Embryonic facial prominence (tissue), 1 donor: ENCODE results near the gene NBPF1.
A peak's percentile ranks its signal among the peaks of the same experiment; 100 is the strongest.
"Not testable (repeated sequence)": the region's sequence is repeated elsewhere in the genome, so short reads cannot be mapped to it uniquely, and the experiment has no call there.

Experiments
- DNase-seq: peaks from one replicate; pipeline ENCODE4 v3.0.0-alpha.2; 2016; ENCODE audit errors: extremely low spot score

NBPF1 gene

DNA sequence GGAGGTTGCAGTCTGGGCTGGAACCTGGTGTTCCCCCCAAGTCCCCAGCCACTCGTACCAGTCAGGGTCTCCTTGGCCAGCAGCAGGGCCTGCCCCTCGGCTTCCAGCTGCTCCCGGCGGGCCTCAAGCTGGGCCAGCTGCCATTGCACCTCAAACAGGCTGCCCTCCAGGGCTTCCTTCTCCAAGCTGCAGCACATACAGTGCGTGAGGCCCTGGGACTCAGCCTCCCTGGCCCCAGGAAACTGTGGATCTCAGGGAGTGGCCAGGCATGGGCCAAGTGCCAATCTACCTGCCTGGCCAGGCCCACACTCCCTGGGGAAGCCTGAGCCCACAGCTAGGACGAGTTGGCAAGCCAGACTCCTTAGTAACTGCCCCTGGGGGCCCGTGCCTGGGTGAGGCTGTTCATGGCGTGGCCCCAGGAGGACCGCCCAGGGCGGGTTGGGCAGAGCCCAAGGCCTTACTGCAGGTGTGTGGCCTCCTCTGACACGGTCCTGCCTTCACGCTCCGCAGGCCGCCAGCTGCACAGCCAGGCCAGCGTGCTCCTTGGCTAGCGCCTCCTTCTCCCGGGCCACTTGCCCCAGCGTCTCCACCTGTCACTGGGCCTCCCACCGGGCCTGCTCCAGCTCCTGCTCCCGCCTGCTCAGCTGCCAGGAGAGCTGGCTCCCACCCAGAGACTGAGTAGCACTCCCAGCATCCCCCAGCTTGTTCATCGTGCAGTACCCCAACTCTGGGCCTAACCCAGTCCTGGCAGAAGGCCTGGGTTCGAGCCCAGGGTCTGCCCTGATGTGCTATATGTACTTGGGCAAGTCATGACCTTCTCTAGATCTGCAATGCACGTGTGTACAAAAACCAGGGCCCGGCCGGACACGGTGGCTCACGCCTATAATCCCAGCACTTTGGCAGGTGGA, 10.7 kb upstream of the NBPF1 start:
- not testable (repeated sequence) for DNase-seq

DNA sequence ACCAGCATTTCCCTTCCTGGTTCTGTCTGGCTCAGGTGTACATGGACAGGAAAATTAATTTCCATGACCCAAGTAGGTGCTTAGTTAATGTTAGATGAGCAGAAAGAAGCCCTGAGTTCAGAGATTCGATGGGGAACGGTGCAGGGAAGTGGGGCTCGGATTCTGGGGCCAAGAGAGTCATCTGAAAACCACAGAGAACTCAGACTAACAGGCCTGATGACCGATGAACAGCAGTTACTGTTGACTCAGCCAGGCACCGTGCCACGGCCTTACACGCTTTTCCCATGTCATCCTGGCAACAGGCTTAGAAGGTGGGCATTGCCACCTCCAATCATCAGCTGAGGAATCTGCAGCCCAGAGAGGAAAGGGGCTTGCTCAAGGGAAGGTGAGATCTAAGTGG, 10.0 kb upstream of the NBPF1 start:
- DNase-seq, result not testable (repeated sequence)

GRCh38 chr1:16621681-16622315, 8.4 kb upstream of the NBPF1 start:
- not testable (repeated sequence) for DNase-seq

- no peak for DNase-seq
These were observed 7.9 kb upstream of the NBPF1 start for GRCh38 chr1:16621300-16621658.

DNA sequence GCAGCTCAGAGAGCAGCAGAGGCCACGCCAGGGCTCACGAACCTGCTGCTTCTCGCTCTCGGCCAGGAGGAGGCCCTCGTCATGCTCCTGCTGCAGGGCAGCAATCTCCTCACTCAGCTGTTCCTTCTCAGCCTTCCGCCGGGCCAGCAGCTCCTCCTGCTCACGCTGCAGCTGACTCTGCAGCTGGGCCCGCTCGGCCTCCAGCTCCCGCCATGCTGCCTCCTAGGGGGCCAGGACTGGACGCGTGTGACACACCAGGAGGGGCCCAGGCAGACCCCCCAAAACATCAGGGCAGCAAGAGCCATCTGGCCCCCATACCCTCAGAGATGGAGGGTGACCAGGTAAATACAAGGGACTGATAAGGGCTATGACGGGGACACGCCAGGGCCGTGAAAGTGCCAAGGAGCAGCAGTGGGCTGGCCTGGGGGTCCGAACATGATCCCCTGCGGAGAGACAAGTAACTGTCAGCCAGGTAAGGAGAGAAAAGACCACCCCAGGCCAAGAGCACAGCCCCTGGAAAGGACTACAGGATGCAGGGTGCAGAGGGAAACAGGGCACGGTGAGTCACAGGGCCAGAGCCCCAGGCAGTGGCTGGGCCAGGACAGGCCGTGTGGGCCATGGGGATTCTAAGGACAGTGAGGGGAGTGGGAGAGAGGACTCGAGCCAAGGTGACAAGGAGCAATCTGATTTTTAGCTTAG, 6.6 kb upstream of the NBPF1 start:
- DNase-seq, result not testable (repeated sequence)

GRCh38 chr1:16618719-16619118, 5.4 kb upstream of the NBPF1 start:
- no peak for DNase-seq

GRCh38 chr1:16617778-16618580, 4.6 kb upstream of the NBPF1 start:
- DNase-seq, result no peak

DNA sequence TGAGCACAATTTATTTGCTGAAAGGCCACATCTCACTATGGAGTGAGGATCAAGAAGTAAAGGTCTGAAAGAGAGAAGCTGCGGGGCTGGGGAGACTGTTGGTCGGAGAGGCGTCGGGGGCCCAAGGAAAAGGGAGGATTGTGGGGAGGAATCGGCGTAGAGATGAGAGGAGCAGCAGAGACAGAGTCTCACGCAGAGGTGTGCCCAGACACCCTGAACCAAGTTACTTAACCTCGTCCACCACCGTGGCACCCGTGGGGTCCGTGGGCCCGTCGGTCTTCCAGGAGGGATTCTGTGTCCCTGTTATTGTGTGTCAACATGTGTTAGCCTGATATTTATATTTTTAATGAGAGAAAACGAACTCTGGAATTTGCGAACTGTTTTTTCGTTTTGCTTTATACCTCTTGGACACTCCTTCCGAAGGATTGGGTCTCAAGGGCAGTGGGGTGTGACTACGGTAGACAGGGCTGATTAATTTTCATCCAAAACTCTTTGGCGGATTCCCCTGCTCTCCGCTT, 3.8 kb upstream of the NBPF1 start:
- DNase-seq, result no peak

GRCh38 chr1:16615253-16616252, 2.2 kb upstream of the NBPF1 start:
- DNase-seq, result no peak

GRCh38 chr1:16614361-16615252, 1.2 kb upstream of the NBPF1 start:
- no peak for DNase-seq

GRCh38 chr1:16612332-16613172, 812 bp downstream of the NBPF1 start:
- peak; percentile 81 for DNase-seq

DNA sequence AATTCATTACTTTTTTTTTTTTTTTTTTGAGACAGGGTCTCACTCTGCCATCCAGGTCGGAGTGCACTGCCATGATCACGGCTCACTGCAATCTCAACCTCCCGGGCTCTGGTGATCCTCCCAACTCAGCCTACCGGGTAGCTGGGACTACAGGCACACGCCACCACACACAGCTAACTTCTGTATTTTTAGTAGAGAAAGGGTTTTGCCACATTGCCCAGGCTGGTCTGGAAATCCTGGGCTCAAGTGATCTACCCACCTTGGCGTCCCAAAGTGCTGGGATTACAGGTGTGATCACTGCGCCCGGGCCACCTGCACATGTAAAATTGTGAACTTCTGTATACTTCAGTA, 1.4 kb downstream of the NBPF1 start:
- DNase-seq, result not testable (repeated sequence)

- not testable (repeated sequence) for DNase-seq
These were observed 2.2 kb downstream of the NBPF1 start for GRCh38 chr1:16611164-16611563.

GRCh38 chr1:16610553-16610952, 2.8 kb downstream of the NBPF1 start:
- not testable (repeated sequence) for DNase-seq

DNA sequence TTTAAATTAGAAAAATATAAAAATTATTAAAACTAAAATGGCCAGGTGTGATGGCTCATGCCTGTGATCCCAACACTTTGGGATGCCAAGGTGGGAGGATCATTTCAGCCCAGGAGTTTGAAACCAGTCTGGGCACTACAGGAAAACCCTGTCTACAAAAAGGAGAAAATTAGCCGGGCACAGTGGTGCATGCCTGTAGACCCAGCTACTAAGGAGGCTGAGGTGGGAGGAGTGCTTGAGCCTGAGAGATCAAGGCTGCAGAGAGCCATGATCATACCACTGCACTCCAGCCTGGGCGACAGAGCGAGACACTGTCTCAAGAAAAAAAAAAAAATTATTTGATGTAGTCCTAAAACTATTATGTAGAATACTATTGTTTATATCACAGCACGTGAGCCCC, 3.6 kb downstream of the NBPF1 start:
- not testable (repeated sequence) for DNase-seq

DNA sequence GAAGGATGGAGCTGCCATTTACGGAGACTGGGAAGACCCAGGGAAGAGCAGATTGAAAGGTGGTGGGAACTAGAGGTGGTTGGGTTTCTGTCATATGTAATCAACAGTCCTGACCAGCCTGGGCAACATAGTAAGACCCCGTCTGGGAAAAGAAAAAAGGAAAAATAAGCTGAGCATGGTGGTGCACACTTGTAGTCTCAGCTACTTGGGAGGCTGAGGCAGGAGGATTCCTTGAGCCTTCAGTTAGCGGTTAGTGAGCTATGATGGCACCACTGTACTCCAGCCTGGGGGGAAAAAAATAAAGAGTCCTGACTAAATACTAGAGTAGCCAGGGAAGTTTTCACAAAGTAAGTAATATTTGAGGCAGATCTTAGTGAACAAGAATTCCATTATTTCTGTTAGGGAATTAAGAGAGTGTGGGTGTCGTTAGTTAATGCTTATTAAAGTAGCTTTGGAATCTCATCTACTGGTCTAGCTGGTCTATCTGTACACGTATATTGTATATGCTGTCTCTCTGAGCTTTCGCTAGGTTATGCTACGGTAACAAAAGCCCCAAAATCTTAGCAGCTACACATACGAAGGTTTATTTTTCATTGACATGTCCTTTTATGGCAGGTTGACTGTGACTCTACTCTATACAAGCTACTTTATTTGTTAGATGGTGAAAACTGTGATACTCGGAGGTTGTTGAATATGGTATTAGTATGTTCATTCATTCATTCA, 4.4 kb downstream of the NBPF1 start:
- no peak for DNase-seq
